SK-N-SH treated with all-trans-retinoic acid at 6 μM for 48 hours (cell line): Measurements from ENCODE around the gene MGST3.

ENCODE experiments used
- ATAC-seq: fragments of 200-7000 bp; cut with Tn5 transposase; 3 replicates; pipeline ENCODE4 v1.9.1; 2020; ENCODE audit warnings: mild to moderate bottlenecking, moderate library complexity
- ARNTL ChIP-seq: fragments of 450-650 bp; formaldehyde crosslinking; IDR thresholded peaks from 2 replicates; pipeline ENCODE4 v1.5.0; 2020; ENCODE audit warnings: low read depth, mild to moderate bottlenecking, moderate library complexity, borderline replicate concordance
- BACH2 ChIP-seq: fragments of 250-450 bp; sonication (Bioruptor Pico); IDR thresholded peaks from 2 replicates; pipeline ENCODE4 v1.9.0; 2021; ENCODE audit warnings: mild to moderate bottlenecking, borderline replicate concordance
- CSDC2 ChIP-seq: fragments of 250-450 bp; sonication (Bioruptor Pico); IDR thresholded peaks from 2 replicates; pipeline ENCODE4 v1.5.0; 2020; ENCODE audit warnings: mild to moderate bottlenecking, moderate library complexity
- GLIS3 ChIP-seq: fragments of 250-450 bp; sonication (Bioruptor Pico); IDR thresholded peaks from 2 replicates; pipeline ENCODE4 v1.5.0; 2020; ENCODE audit warnings: mild to moderate bottlenecking, moderate library complexity
- ISL1 ChIP-seq: fragments of 250-450 bp; sonication (Bioruptor Pico); IDR thresholded peaks from 2 replicates; pipeline ENCODE4 v2.1.2; 2022; ENCODE audit warnings: mild to moderate bottlenecking, moderate library complexity
- OSR1 ChIP-seq: fragments of 250-450 bp; sonication (Bioruptor Pico); IDR thresholded peaks from 2 replicates; pipeline ENCODE4 v1.8.0; 2022; ENCODE audit warnings: moderate library complexity, mild to moderate bottlenecking, inconsistent platforms
- PPARA ChIP-seq: fragments of 250-450 bp; sonication (Bioruptor Pico); IDR thresholded peaks from 2 replicates; pipeline ENCODE4 v1.5.0; 2020; ENCODE audit warnings: mild to moderate bottlenecking, borderline replicate concordance
- RARB ChIP-seq: fragments of 250-450 bp; sonication (Bioruptor Pico); IDR thresholded peaks from 2 replicates; pipeline ENCODE4 v1.8.0; 2021; ENCODE audit warnings: mild to moderate bottlenecking, moderate library complexity
- TCF4 ChIP-seq: fragments of 250-450 bp; sonication (Bioruptor Pico); IDR thresholded peaks from 2 replicates; pipeline ENCODE4 v1.8.0; 2021; ENCODE audit warnings: mild to moderate bottlenecking, moderate library complexity, borderline replicate concordance
- TOX ChIP-seq: fragments of 250-450 bp; sonication (Bioruptor Pico); IDR thresholded peaks from 2 replicates; pipeline ENCODE4 v1.8.0; 2021; ENCODE audit warnings: mild to moderate bottlenecking, moderate library complexity, borderline replicate concordance
- ZC3H10 ChIP-seq: fragments of 250-450 bp; sonication (Bioruptor Pico); IDR thresholded peaks from 2 replicates; pipeline ENCODE4 v1.5.1; 2021; ENCODE audit warnings: mild to moderate bottlenecking, moderate library complexity
- ZFP3 ChIP-seq: fragments of 250-450 bp; sonication (Bioruptor Pico); IDR thresholded peaks from 2 replicates; pipeline ENCODE4 v1.5.0; 2020; ENCODE audit warnings: mild to moderate bottlenecking, moderate library complexity
- ZFP30 ChIP-seq: fragments of 450-650 bp; formaldehyde crosslinking; IDR thresholded peaks from 2 replicates; pipeline ENCODE4 v1.5.0; 2022; ENCODE audit warnings: mild to moderate bottlenecking, moderate library complexity
- ZNF565 ChIP-seq: fragments of 450-650 bp; formaldehyde crosslinking; conservative IDR thresholded peaks from 2 replicates; pipeline ENCODE4 v1.5.0; 2020; ENCODE audit warnings: low read depth, mild to moderate bottlenecking, moderate library complexity
- ZNF70 ChIP-seq: fragments of 450-650 bp; formaldehyde crosslinking; IDR thresholded peaks from 2 replicates; pipeline ENCODE4 v1.5.0; 2020; ENCODE audit warnings: mild to moderate bottlenecking, moderate library complexity
- TF ChIP-seq, protein P1 (sequence below): fragments of 250-450 bp; sonication (Bioruptor Pico); IDR thresholded peaks from 2 replicates; pipeline ENCODE4 v1.8.0; 2020; ENCODE audit warnings: mild to moderate bottlenecking, moderate library complexity, borderline replicate concordance
- TF ChIP-seq, protein P2 (sequence below): fragments of 250-450 bp; sonication (Bioruptor Pico); IDR thresholded peaks from 2 replicates; pipeline ENCODE4 v1.5.0; 2020; ENCODE audit warnings: mild to moderate bottlenecking, moderate library complexity
- TF ChIP-seq, protein P3 (sequence below): fragments of 250-450 bp; sonication (Bioruptor Pico); IDR thresholded peaks from 2 replicates; pipeline ENCODE4 v1.5.1; 2021; ENCODE audit warnings: mild to moderate bottlenecking, moderate library complexity
- TF ChIP-seq, protein P4 (sequence below): fragments of 250-450 bp; sonication (Bioruptor Pico); IDR thresholded peaks from 2 replicates; pipeline ENCODE4 v1.5.1; 2020; ENCODE audit warnings: low read depth, mild to moderate bottlenecking, moderate library complexity
- TF ChIP-seq, protein P5 (sequence below): fragments of 250-450 bp; sonication (Bioruptor Pico); IDR thresholded peaks from 2 replicates; pipeline ENCODE4 v1.8.0; 2021; ENCODE audit warnings: low read depth, mild to moderate bottlenecking, moderate library complexity, borderline replicate concordance

MGST3 gene

DNA sequence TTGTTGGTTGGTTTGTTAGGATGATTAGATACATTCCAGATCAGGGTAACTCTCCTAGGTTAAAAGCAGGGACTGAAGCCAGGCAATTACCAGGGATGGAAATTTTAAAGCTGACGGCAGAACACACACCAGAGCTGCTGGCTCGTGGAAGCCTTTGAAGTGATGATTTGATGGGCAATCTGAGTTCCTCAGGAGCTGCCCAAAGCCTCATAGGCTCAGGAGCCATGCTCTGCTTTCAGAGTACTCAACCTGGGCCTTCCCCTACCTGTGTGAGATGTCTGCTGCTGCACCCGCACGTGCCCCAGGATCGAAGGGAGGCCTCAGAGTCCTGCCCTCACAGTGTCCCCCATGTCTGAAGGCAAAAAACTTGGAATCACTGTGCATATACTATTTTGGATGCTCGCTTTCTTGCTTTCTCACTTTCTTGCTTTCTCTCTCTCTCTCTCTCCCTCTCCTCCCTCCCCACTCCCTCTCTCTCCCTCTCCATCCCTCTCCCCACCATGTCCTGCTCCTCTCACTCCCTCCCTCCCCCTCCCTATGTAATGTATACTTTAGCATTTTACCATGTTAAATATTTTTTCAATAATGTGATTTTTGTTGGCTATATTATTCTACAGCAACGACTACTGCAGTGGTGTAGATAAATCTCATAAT is 18.0 kb downstream of the MGST3 start (continued):
- TF ChIP-seq PPARA (CRISPR knock-in tag) (no peak), ZNF70 (CRISPR knock-in tag) (no peak), ZFP30 (CRISPR knock-in tag) (no peak), TCF4 (CRISPR knock-in tag) (no peak)
- TF ChIP-seq, protein P1, sequence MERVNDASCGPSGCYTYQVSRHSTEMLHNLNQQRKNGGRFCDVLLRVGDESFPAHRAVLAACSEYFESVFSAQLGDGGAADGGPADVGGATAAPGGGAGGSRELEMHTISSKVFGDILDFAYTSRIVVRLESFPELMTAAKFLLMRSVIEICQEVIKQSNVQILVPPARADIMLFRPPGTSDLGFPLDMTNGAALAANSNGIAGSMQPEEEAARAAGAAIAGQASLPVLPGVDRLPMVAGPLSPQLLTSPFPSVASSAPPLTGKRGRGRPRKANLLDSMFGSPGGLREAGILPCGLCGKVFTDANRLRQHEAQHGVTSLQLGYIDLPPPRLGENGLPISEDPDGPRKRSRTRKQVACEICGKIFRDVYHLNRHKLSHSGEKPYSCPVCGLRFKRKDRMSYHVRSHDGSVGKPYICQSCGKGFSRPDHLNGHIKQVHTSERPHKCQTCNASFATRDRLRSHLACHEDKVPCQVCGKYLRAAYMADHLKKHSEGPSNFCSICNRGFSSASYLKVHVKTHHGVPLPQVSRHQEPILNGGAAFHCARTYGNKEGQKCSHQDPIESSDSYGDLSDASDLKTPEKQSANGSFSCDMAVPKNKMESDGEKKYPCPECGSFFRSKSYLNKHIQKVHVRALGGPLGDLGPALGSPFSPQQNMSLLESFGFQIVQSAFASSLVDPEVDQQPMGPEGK (CRISPR knock-in tag): no peak

DNA sequence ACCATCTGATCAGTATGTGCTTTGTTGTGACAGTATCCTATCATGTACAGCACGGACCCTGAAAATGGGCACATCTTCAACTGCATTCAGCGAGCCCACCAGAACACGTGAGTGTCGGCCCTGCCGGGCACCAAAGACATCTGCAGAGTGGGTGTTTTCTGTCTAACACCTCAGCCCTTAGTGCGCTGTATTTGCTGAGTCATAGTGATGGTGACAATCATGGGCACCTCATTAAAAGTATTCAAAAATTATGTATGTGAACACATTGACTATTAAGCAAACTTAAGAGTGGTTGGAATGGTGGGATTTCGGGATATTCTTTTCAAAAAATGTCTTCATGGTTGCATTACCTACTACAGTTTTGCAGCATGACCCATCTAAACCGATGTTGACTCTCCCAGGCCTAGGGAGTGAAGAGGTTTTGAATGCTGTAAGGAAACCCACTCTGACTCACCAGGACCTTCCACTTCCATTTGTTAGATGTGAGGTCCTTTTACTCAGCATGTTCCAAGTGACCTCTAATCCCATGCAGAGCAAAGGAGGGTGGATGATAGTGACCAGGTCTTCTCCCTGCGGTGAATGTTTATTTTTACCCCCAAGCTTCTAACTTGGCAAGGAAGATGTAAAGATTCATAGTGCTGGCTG is 20.1 kb downstream of the MGST3 start:
- no peak for TF ChIP-seq CSDC2 (CRISPR knock-in tag)
- TF ChIP-seq ZNF565 (CRISPR knock-in tag): no peak
- TF ChIP-seq GLIS3 (CRISPR knock-in tag): no peak
- TF ChIP-seq RARB (CRISPR knock-in tag): no peak
- TF ChIP-seq, protein P2, sequence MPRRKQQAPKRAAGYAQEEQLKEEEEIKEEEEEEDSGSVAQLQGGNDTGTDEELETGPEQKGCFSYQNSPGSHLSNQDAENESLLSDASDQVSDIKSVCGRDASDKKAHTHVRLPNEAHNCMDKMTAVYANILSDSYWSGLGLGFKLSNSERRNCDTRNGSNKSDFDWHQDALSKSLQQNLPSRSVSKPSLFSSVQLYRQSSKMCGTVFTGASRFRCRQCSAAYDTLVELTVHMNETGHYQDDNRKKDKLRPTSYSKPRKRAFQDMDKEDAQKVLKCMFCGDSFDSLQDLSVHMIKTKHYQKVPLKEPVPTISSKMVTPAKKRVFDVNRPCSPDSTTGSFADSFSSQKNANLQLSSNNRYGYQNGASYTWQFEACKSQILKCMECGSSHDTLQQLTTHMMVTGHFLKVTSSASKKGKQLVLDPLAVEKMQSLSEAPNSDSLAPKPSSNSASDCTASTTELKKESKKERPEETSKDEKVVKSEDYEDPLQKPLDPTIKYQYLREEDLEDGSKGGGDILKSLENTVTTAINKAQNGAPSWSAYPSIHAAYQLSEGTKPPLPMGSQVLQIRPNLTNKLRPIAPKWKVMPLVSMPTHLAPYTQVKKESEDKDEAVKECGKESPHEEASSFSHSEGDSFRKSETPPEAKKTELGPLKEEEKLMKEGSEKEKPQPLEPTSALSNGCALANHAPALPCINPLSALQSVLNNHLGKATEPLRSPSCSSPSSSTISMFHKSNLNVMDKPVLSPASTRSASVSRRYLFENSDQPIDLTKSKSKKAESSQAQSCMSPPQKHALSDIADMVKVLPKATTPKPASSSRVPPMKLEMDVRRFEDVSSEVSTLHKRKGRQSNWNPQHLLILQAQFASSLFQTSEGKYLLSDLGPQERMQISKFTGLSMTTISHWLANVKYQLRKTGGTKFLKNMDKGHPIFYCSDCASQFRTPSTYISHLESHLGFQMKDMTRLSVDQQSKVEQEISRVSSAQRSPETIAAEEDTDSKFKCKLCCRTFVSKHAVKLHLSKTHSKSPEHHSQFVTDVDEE (CRISPR knock-in tag): no peak
- no peak for ATAC-seq

DNA sequence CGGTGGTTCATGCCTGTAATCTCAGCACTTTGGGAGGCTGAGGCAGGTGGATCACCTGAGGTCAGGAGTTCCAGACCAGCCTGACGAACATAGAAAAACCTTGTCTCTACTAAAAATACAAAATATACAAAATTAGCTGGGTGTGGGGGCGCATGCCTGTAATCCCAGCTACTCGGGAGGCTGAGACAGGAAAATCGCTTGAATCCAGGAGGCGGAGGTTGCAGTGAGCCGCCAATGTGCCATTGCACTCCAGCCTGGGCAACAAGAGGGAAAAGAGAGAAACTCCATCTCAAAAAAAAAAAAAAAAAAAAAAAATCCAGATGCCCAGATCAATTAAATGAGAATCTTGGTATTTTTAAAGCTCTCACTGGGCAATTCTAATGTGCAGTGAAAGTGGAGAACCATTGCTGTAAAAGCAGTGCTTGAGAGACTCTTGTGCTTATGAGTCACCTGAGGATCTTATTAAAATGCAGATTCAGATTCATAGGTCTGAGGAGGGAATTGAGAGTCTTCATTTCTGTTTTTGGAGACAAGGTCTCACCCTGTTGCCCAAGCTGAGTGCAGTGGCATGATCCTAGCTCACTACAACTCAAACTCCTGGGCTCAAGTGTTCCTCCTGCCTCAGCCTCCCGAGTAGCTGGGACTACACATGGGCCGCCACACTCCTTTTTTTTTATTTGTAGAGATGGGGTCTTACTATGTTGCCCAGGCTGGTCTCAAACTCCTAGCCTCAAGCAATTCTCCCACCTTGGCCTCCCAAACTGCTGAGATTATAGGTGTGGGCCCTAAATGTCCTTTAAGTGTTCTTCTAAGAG is 27.9 kb downstream of the MGST3 start:
- peak; percentile 9; the same call in 2 of the 3 replicates for ATAC-seq

DNA sequence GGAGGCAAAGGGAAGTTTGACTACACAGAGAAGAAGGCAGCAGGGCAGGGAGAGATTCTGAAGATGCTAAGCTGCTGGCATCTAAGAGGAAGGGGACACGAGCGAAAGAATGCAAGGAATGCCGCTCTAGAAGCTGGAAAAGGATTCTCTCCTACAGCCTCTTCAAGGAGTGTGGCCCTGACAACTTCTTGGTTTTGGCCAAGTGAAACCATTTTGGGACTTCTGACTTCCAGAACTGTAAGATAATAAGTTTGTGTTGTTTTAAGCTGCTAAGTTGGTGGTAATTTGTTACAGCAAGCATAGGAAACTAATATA is 28.5 kb downstream of the MGST3 start:
- TF ChIP-seq BACH2 (CRISPR knock-in tag) (no peak), ARNTL (CRISPR knock-in tag) (no peak), OSR1 (no peak), ZC3H10 (CRISPR knock-in tag) (no peak), GLIS3 (CRISPR knock-in tag) (no peak), CSDC2 (CRISPR knock-in tag) (no peak), PPARA (CRISPR knock-in tag) (no peak), ZNF70 (CRISPR knock-in tag) (no peak), TOX (CRISPR knock-in tag) (no peak), ZNF565 (CRISPR knock-in tag) (no peak), ISL1 (CRISPR knock-in tag) (no peak), TCF4 (CRISPR knock-in tag) (no peak), ZFP3 (no peak)
- TF ChIP-seq, protein P3, sequence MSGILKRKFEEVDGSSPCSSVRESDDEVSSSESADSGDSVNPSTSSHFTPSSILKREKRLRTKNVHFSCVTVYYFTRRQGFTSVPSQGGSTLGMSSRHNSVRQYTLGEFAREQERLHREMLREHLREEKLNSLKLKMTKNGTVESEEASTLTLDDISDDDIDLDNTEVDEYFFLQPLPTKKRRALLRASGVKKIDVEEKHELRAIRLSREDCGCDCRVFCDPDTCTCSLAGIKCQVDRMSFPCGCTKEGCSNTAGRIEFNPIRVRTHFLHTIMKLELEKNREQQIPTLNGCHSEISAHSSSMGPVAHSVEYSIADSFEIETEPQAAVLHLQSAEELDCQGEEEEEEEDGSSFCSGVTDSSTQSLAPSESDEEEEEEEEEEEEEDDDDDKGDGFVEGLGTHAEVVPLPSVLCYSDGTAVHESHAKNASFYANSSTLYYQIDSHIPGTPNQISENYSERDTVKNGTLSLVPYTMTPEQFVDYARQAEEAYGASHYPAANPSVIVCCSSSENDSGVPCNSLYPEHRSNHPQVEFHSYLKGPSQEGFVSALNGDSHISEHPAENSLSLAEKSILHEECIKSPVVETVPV (CRISPR knock-in tag): no peak
- TF ChIP-seq, protein P4, sequence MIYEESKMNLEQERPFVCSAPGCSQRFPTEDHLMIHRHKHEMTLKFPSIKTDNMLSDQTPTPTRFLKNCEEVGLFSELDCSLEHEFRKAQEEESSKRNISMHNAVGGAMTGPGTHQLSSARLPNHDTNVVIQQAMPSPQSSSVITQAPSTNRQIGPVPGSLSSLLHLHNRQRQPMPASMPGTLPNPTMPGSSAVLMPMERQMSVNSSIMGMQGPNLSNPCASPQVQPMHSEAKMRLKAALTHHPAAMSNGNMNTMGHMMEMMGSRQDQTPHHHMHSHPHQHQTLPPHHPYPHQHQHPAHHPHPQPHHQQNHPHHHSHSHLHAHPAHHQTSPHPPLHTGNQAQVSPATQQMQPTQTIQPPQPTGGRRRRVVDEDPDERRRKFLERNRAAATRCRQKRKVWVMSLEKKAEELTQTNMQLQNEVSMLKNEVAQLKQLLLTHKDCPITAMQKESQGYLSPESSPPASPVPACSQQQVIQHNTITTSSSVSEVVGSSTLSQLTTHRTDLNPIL (CRISPR knock-in tag): no peak
- TF ChIP-seq, protein P5, sequence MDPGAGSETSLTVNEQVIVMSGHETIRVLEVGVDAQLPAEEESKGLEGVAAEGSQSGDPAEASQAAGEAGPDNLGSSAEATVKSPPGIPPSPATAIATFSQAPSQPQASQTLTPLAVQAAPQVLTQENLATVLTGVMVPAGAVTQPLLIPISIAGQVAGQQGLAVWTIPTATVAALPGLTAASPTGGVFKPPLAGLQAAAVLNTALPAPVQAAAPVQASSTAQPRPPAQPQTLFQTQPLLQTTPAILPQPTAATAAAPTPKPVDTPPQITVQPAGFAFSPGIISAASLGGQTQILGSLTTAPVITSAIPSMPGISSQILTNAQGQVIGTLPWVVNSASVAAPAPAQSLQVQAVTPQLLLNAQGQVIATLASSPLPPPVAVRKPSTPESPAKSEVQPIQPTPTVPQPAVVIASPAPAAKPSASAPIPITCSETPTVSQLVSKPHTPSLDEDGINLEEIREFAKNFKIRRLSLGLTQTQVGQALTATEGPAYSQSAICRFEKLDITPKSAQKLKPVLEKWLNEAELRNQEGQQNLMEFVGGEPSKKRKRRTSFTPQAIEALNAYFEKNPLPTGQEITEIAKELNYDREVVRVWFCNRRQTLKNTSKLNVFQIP (CRISPR knock-in tag): no peak
- TF ChIP-seq, protein P1 (CRISPR knock-in tag): no peak
- TF ChIP-seq, all 23 proteins: peak for 0
- ATAC-seq: no peak
